Measurements from ENCODE around the gene TRERF1.

DNA sequence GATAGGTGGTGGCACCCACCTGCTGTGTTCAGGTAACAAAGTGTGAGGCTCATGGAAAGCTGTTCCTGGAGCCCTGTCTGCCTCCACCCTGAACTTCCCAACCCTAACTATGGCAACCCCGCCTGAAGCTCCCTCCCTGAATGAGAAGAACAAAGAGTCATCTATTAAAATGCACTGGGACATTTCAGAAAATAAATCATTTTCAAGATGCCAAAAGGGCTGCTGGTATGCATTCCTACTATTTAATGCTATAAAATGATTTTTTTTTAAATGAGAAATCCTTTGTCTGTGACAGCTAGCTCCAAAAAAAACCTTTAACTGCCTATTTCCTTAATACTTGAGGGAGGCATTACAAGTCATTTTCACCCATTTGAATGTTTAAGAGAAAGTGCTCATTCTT is 149.7 kb downstream of the TRERF1 start:
- TF ChIP-seq POLR2A (IDR thresholded peaks at IDR 0.05; ENCODE audit: low read depth, low read length) (no peak), POLR2AphosphoS5 (IDR thresholded peaks at IDR 0.05; ENCODE audit: low read depth, low read length) (no peak)
